ENCODE data around the gene CLPTM1.
"Not testable (repeated sequence)": the region's sequence is repeated elsewhere in the genome, so short reads cannot be mapped to it uniquely, and the experiment has no call there.

The CLPTM1 gene

DNA sequence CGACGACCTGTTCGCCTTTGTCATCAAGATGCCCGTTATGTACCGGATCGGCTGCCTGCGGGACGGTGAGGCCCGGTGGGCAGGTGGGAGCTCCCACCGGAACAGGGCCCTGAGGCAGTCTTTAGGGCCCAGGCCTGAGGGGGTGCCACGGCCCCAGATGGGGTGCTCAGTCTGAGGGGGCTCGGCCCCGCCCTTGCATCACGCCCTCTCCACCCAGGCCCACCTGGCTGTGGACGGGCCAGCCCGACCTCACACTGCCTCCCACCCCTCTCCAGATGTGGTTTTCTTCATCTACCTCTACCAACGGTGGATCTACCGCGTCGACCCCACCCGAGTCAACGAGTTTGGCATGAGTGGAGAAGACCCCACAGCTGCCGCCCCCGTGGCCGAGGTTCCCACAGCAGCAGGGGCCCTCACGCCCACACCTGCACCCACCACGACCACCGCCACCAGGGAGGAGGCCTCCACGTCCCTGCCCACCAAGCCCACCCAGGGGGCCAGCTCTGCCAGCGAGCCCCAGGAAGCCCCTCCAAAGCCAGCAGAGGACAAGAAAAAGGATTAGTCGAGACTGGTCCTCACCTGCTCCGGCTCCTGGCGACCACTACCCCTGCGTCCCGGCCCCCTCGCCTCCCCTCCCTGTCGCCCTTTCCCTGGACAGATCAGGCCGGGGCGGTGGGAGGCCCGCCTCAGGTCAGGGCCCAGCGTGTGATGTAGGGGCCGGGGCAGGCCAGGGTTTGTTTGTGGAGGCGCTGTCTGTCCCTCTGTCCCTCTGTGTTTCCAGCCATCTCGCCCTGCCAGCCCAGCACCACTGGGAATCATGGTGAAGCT, 37.4 kb downstream of the CLPTM1 start:
- ChIA-PET POLR2A (no interaction called here), CTCF (interaction anchor here (0.8 to 1.0 kb wide), 3 partner anchors 8 to 16 kb away, joined by 3 to 6 read pairs (median 3); partner anchors contain the start of gene RELB)
- H3K4me3 ChIP-seq (ENCODE audit: low read depth, low read length) = no peak overlapping the region
- no peak for DNase-seq (ENCODE audit: low read depth, low spot score)
- TF ChIP-seq, protein P1, sequence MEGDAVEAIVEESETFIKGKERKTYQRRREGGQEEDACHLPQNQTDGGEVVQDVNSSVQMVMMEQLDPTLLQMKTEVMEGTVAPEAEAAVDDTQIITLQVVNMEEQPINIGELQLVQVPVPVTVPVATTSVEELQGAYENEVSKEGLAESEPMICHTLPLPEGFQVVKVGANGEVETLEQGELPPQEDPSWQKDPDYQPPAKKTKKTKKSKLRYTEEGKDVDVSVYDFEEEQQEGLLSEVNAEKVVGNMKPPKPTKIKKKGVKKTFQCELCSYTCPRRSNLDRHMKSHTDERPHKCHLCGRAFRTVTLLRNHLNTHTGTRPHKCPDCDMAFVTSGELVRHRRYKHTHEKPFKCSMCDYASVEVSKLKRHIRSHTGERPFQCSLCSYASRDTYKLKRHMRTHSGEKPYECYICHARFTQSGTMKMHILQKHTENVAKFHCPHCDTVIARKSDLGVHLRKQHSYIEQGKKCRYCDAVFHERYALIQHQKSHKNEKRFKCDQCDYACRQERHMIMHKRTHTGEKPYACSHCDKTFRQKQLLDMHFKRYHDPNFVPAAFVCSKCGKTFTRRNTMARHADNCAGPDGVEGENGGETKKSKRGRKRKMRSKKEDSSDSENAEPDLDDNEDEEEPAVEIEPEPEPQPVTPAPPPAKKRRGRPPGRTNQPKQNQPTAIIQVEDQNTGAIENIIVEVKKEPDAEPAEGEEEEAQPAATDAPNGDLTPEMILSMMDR (IDR thresholded peaks at IDR 0.05; ENCODE audit: insufficient read depth, low read length, missing control alignments) = no peak

DNA sequence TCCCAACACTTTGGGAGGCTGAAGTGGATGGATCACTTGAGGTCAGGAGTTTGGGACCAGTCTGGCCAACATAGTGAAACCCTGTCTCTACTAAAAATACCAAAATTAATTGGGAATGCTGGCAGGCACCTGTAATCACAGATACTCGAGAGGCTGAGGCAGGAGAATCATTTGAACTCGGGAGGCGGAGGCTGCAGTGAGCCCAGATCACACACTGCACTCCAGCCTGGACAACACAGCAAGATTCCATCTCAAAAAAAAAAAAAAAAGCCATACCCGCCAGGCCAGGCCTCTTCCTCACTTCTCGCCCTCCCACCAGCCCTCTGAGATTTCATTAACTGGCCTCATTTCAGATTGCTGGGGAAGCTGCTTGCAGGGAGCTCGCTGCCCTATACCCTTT, 38.3 kb downstream of the CLPTM1 start:
- TF ChIP-seq, protein P1 (IDR thresholded peaks at IDR 0.05; ENCODE audit: insufficient read depth, low read length, missing control alignments) = no peak
- POLR2A ChIA-PET = no interaction called here
- CTCF ChIA-PET = no interaction called here

DNA sequence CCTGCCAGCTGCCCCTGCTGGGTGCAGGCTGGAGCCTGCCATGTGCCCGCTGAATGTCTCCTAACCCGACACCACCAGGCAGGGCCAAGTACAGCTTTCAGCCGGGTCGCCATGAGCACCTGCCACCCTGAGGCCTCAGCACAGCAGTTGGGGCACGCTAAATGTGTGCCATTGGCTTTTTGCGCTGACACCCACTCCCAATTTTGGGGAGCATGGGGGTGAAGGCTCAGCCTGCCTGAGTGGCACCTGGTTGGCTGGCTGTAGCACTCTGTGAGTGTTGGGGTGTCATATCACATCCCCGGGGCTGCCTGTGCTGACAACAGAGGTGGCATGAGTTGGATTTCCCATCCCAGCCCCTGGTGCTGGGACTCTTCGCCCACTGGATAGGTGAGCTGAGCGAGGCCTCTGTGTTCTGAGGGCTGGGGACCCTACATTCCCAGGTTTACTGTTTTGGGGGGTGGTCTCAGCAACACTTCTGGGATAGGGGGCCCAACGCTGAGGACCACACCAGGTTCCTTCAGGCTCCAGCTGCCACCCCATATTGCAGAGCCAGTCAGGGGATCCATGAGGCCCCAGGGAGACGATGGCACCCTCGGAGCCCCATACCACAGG, 38.9 kb downstream of the CLPTM1 start:
- DNase-seq (ENCODE audit: low read depth, low spot score) = no peak
- TF ChIP-seq, protein P1 (IDR thresholded peaks at IDR 0.05; ENCODE audit: insufficient read depth, low read length, missing control alignments) = no peak
- CTCF ChIA-PET = interaction anchor here (0.6 kb wide), 1 partner anchor 98 kb away, joined by 3 read pairs; no protein-coding TSS in a partner anchor
- POLR2A ChIA-PET = no interaction called here
- H3K4me3 ChIP-seq (ENCODE audit: low read depth, low read length) = no peak overlapping the region

More for the DNA sequence above, 38.3 kb downstream of the CLPTM1 start:
- no peak for DNase-seq (ENCODE audit: low read depth, low spot score)
- H3K4me3 ChIP-seq (ENCODE audit: low read depth, low read length) = no peak overlapping the region

DNA sequence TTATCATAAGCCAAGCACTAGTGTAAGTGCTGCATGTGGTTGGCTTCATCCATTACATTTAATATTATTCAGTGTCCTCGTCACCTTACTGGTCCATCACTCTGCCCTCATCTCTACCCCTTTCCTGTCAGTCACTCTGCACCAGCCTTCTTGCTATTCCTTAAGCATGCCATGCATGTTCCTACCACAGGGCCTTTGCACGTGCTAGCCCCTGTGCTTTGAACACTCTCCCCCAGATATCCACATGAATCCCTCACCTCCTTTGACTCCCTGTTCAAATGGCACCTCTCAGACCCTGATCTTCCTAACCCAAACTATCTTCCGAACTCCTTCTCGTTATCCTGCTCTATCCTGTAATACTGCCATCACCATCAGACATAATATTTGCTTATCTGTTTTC, 42.8 kb downstream of the CLPTM1 start:
- ChIA-PET POLR2A (no interaction called here), CTCF (interaction anchor here (4.0 kb wide), 1 partner anchor 9 kb away, joined by 24 read pairs; no protein-coding TSS in a partner anchor)

DNA sequence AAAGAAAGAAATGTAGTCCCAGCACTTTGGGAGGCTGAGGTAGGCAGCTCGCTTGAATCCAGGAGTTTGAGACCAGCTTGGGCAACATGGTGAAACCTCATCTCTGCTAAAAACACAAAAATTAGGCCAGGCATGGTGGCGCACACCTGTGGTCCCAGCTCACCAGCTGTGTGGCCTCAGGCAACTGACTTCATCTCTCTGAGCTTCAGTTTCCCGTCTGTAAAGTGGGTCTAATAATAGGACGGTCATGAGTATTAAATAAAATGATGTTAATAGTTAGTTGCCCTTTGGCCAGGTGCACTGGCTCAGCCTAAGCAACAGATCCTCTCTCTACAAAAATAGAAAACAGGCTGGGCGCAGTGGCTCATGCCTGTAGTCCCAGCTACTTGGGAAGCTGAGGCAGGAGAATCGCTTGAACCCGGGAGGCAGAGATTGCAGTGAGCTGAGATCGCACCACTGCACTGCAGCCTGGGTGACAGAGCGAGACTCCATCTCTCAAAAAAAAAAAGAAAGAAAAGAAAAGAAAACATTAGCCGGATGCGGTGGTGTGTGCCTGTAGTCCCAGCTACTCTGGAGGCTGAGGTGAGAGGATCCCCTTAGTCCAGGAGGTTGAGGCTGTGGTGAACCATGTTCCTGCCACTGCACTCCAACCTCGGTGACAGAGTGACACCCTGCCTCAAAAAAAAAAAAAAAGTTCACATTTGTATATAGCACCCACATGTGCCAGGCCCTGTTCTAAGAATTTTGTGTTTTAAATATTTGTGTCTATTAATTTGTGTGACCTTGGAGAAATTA, 44.1 kb downstream of the CLPTM1 start:
- DNase-seq (ENCODE audit: low read depth, low spot score); H3K4me3 ChIP-seq (ENCODE audit: low read depth, low read length); POLR2A ChIA-PET: not testable (repeated sequence)
- CTCF ChIA-PET = interaction anchor here (4.0 kb wide), 1 partner anchor 10 kb away, joined by 24 read pairs; no protein-coding TSS in a partner anchor

More for the DNA sequence above, 42.8 kb downstream of the CLPTM1 start:
- no peak for DNase-seq (ENCODE audit: low read depth, low spot score)
- no peak overlapping the region for H3K4me3 ChIP-seq (ENCODE audit: low read depth, low read length)
- TF ChIP-seq, protein P1 (IDR thresholded peaks at IDR 0.05; ENCODE audit: insufficient read depth, low read length, missing control alignments) = no peak

DNA sequence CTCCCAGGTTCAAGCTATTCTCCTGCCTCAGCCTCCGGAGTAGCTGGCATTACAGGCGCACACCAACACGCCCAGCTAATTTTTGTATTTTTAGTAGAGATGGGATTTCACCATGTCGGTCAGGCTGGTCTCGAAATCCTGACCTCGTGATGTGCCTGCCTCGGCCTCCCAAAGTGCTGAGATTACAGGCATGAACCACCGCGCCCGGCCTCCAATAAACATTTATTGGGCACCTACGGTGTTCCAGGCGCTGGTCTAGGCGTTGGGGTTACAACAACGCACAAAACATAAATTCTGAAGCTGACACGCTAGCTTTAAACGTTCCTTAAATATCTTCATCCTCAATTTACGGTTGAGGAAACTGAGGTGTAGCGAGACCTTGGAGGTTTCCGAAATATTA, 45.5 kb downstream of the CLPTM1 start:
- POLR2A ChIA-PET; DNase-seq (ENCODE audit: low read depth, low spot score): not testable (repeated sequence)
- peak overlapping the region; percentile 76 for H3K4me3 ChIP-seq (ENCODE audit: low read depth, low read length)
- CTCF ChIA-PET = interaction anchor here (0.6 to 4.0 kb wide), 4 partner anchors 9 to 219 kb away, joined by 3 to 24 read pairs (median 6); no protein-coding TSS in a partner anchor

Data from AG04449 (cell line).